ENCODE measurements around the gene BUB3. TPM values are rescaled to one million over a fixed set of nuclear protein-coding genes. Genes with fewer than 3 reads are reported as not detected.

BUB3 gene
- total RNA-seq, 4 donors from 2014 or later, result 69.4 to 103 (median 75.9) TPM

DNA sequence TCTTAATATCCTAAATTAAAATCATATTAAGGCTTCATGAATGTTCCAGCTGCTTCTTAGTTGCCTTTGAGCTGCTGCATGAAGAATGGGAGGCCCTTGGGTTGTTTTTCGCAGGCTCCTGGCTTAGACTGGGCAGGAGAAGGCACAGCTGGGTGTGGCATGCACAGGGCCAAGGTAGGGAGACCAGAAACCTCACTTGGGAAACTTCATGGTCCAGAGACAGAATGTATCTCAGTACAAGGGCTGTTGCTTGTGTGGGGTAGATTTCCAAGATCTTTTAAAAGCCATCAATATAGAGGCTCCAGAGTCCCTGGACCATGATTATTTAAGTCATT is 49.9 kb downstream of the BUB3 start:
- Histone ChIP-seq H3K4me1 (no peaks in the 10 kb centered on the region), H3K27me3 (no peaks in the 10 kb centered on the region), H3K36me3 (no peaks in the 10 kb centered on the region), H3K4me3 (no peak overlapping the region), H3K9me3 (peaks cover 0 to 14% (median 0%) of the 10 kb centered on the region in 3 donors), H3K27ac (no peak overlapping the region)
- ATAC-seq, result no peak
- TF ChIP-seq CTCF (IDR thresholded peaks at IDR 0.05), result no peak
- no peak for TF ChIP-seq POLR2A (IDR thresholded peaks at IDR 0.05)
- TF ChIP-seq EP300 (IDR thresholded peaks at IDR 0.05), result no peak
- no peak for TF ChIP-seq POLR2AphosphoS5 (IDR thresholded peaks at IDR 0.05)
- 60 to 67% methylated on average over 1 of the region's 1 CpG for WGBS, 2 donors (ENCODE audit: low coverage in 1 of 2)

DNA sequence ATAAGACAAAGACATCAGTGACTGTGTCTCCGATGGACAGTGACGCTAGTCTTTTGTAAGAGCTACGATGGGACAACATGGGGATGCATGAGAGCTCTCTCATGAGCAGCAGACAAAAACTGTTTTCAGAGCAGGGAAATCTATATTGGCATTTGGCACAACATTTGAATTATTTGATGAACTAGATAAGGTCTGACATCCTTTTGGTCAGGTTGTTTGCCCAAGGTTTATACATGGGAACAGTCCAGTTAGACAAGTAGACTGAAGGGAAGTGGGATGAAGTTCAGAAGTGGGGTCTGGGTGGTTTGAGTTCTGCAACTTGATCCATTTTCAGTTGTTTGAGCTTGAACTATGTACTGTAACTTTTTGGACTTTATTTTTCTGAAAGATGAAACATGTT is 50.8 kb downstream of the BUB3 start:
- ATAC-seq, result no peak
- H3K4me1 ChIP-seq, result no peaks in the 10 kb centered on the region
- no peak overlapping the region for H3K27ac ChIP-seq
- H3K4me3 ChIP-seq, result no peak overlapping the region
- TF ChIP-seq EP300 (IDR thresholded peaks at IDR 0.05), result no peak
- no peak for TF ChIP-seq POLR2A (IDR thresholded peaks at IDR 0.05)
- no peak for TF ChIP-seq POLR2AphosphoS5 (IDR thresholded peaks at IDR 0.05)
- no peak for TF ChIP-seq CTCF (IDR thresholded peaks at IDR 0.05)
- H3K36me3 ChIP-seq, result no peaks in the 10 kb centered on the region
- peaks cover 0 to 14% (median 0%) of the 10 kb centered on the region in 3 donors for H3K9me3 ChIP-seq
- H3K27me3 ChIP-seq, result no peaks in the 10 kb centered on the region
- WGBS, 2 donors (ENCODE audit: low coverage in 1 of 2), result 100% methylated on average over 3 of the region's 3 CpGs; no CpG with 5 or more reads in 1 of the 2 donors

DNA sequence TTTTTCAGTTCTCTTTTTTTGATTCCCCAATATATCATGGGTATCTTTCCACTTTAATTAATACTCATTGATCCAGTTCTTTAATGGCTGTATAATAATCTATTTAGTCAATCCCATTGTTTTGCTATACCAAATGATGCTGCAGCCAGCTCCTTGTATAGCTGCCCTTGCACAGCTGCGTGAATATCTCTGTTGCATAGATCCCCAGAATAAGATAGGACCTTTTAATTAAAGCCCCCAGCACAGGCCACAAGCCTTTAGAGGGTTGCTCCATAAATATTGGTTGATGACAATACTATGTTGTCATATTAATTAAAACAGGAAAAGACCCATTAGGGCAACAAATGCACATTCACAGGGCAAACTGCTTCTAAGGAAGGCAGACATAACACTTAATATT is 57.9 kb downstream of the BUB3 start:
- no peak for TF ChIP-seq POLR2A (IDR thresholded peaks at IDR 0.05)
- TF ChIP-seq CTCF (IDR thresholded peaks at IDR 0.05), result no peak
- TF ChIP-seq POLR2AphosphoS5 (IDR thresholded peaks at IDR 0.05), result no peak
- TF ChIP-seq EP300 (IDR thresholded peaks at IDR 0.05), result no peak
- no peak overlapping the region for H3K4me3 ChIP-seq
- peaks cover 0 to 21% (median 0%) of the 10 kb centered on the region in 3 donors for H3K9me3 ChIP-seq
- H3K27me3 ChIP-seq, result no peaks in the 10 kb centered on the region
- no peak overlapping the region for H3K27ac ChIP-seq
- WGBS, 2 donors (ENCODE audit: low coverage in 1 of 2), result 100% methylated on average over 1 of the region's 1 CpG; no CpG with 5 or more reads in 1 of the 2 donors
- H3K36me3 ChIP-seq, result no peaks in the 10 kb centered on the region
- ATAC-seq, result no peak
- no peaks in the 10 kb centered on the region for H3K4me1 ChIP-seq

GRCh38 chr10:123212640-123213039 is 58.4 kb downstream of the BUB3 start:
- Histone ChIP-seq H3K4me3 (no peak overlapping the region), H3K27me3 (no peaks in the 10 kb centered on the region), H3K4me1 (no peaks in the 10 kb centered on the region), H3K36me3 (no peaks in the 10 kb centered on the region), H3K27ac (no peak overlapping the region), H3K9me3 (peaks cover 0 to 17% (median 0%) of the 10 kb centered on the region in 3 donors)
- TF ChIP-seq POLR2A (IDR thresholded peaks at IDR 0.05), result no peak
- TF ChIP-seq EP300 (IDR thresholded peaks at IDR 0.05), result no peak
- TF ChIP-seq POLR2AphosphoS5 (IDR thresholded peaks at IDR 0.05), result no peak
- no peak for TF ChIP-seq CTCF (IDR thresholded peaks at IDR 0.05)
- WGBS, 2 donors (ENCODE audit: low coverage in 1 of 2), result 80 to 93% methylated on average over 3 to 5 of the region's 6 CpGs
- no peak for ATAC-seq

DNA sequence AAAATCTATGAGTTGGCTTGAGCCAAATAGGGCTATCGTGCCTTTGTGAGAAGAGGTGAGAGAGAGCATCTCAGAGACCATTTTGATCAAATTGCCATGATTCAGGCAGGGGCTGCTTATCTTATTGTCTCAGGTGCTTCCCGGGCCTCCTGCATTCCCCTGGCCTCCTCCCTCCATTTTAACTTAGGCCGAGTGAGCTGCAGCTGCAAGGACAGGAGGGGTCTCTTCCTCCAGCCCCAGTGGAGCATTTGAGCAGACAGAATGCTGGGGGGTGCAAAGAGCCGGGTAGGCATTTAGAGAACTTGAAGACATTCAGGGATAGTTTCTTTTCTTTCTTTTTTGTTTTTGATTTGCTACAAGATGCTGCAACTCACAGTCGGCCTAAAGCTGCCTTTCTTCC is 59.0 kb downstream of the BUB3 start:
- TF ChIP-seq POLR2AphosphoS5 (IDR thresholded peaks at IDR 0.05) (no peak), EP300 (IDR thresholded peaks at IDR 0.05) (no peak), POLR2A (IDR thresholded peaks at IDR 0.05) (no peak), CTCF (IDR thresholded peaks at IDR 0.05) (no peak)
- WGBS, 2 donors (ENCODE audit: low coverage in 1 of 2), result 71 to 79% methylated on average over 4 to 5 of the region's 5 CpGs
- Histone ChIP-seq H3K27me3 (no peaks in the 10 kb centered on the region), H3K9me3 (peaks cover 0 to 12% (median 0%) of the 10 kb centered on the region in 3 donors), H3K4me3 (no peak overlapping the region), H3K36me3 (no peaks in the 10 kb centered on the region), H3K4me1 (no peaks in the 10 kb centered on the region), H3K27ac (no peak overlapping the region)
- ATAC-seq, result no peak

Measured in gastroesophageal sphincter (tissue), 4 donors.